HCT116 (cell line): ENCODE data around the gene MRM3. TPM values are rescaled to one million over a fixed set of nuclear protein-coding genes. Genes with fewer than 3 reads are reported as not detected.
"Not testable (repeated sequence)": the region's sequence is repeated elsewhere in the genome, so short reads cannot be mapped to it uniquely, and the experiment has no call there.

Source experiments
- ATAC-seq: fragments of 200-7000 bp; cut with Tn5 transposase; 2 replicates; pipeline ENCODE4 v1.9.1; 2020; ENCODE audit warnings: mild to moderate bottlenecking, moderate library complexity
- BruUV-seq: library from RNA; stranded (reverse); fragments of 400-500 nt; replicated peaks from 2 replicates; lab custom pipeline; 2021; lab: Mats Ljungman, UMichigan
- CTCF ChIA-PET: fragments of 300-600 bp; sonication (Branson Sonifier 250); formaldehyde crosslinking; loops from one replicate; lab custom pipeline; 2021; ENCODE audit warnings: antibody characterized with exemption; lab: Charles Lee
- POLR2A ChIA-PET: fragments of 300-600, 350-600 bp; sonication (Branson Sonifier 250); formaldehyde crosslinking; loops from one replicate; lab custom pipeline; 2021; ENCODE audit warnings: antibody characterized with exemption; lab: Charles Lee
- RAD21 ChIA-PET, 2 experiments: fragments of 300-600 bp; sonication (Branson Sonifier 250); formaldehyde crosslinking; loops; one replicate each; lab custom pipeline; 2023; ENCODE audit warnings: low total read pairs in 2 of 2; ENCODE audit not compliant: uncharacterized antibody in 2 of 2, unreplicated experiment in 2 of 2, low non-redundant PET in 1 of 2; lab: Charles Lee
- DNase-seq: peaks from one replicate; pipeline ENCODE4 v3.0.0-alpha.2; 2010; ENCODE audit warnings: low read depth, low spot score
- H2AFZ ChIP-seq: fragments of 200-600 bp; shearing (Covaris generic), sonication (generic); 2 replicates; pipeline ENCODE4 v1.6.1; 2017; ENCODE audit warnings: low read depth, mixed run types, mixed read lengths, antibody characterized with exemption, low read length; ENCODE audit not compliant: poor library complexity, severe bottlenecking
- H3K27ac ChIP-seq: 2 replicates; pipeline ENCODE4 v1.5.1; 2012; ENCODE audit warnings: low read depth, low read length
- H3K27me3 ChIP-seq: fragments of 200-600 bp; sonication (generic); 2 replicates; pipeline ENCODE4 v1.6.1; 2016; ENCODE audit warnings: mixed run types, low read length, mixed read lengths; ENCODE audit not compliant: insufficient read depth
- H3K36me3 ChIP-seq, 2 experiments: fragments of 200-500 bp in 1 of 2; fragments of 200-600 bp in 1 of 2; sonication (Bioruptor generic) in 1 of 2; sonication (generic) in 1 of 2; 2 replicates each; pipeline versions ENCODE4 v1.5.1 to v1.6.1; 2014 to 2016; ENCODE audit warnings: low read length in 2 of 2, inconsistent platforms in 1 of 2, mixed read lengths in 1 of 2, mixed run types in 1 of 2; ENCODE audit not compliant: insufficient read depth in 2 of 2, control insufficient read depth in 1 of 2
- H3K4me1 ChIP-seq, 2 experiments: fragments of 200-600 bp in 1 of 2; sonication (generic) in 1 of 2; 2 replicates each; pipeline versions ENCODE4 v1.5.1 to v1.6.1; 2012 to 2017; ENCODE audit warnings: low read length in 2 of 2, inconsistent platforms in 1 of 2, mild to moderate bottlenecking in 1 of 2, mixed read lengths in 1 of 2, mixed run types in 1 of 2, moderate library complexity in 1 of 2; ENCODE audit not compliant: insufficient read depth in 2 of 2, control insufficient read depth in 1 of 2
- H3K4me2 ChIP-seq: fragments of 200-600 bp; sonication (generic); 2 replicates; pipeline ENCODE4 v1.6.1; 2017; ENCODE audit warnings: mixed run types, low read length, mixed read lengths
- H3K4me3 ChIP-seq, 2 experiments: fragments of 200-600 bp in 1 of 2; sonication (generic) in 1 of 2; replicated peaks in 1 of 2; 2 replicates each; pipeline ENCODE4 v1.5.1; 2011 to 2016; ENCODE audit warnings: low read length in 2 of 2, control low read depth in 1 of 2, low read depth in 1 of 2, mild to moderate bottlenecking in 1 of 2, mixed read lengths in 1 of 2, mixed run types in 1 of 2
- H3K79me2 ChIP-seq: fragments of 200-600 bp; sonication (generic); 2 replicates; pipeline ENCODE4 v1.6.1; 2017; ENCODE audit warnings: mild to moderate bottlenecking, mixed run types, low read length, moderate library complexity, mixed read lengths; ENCODE audit not compliant: insufficient read depth
- H3K9ac ChIP-seq: fragments of 200-600 bp; sonication (generic); 2 replicates; pipeline ENCODE4 v1.6.1; 2016; ENCODE audit warnings: low read length, mixed read lengths
- H3K9me2 ChIP-seq: fragments of 200-600 bp; sonication (generic), shearing (Covaris generic); 2 replicates; pipeline ENCODE4 v1.6.1; 2017; ENCODE audit warnings: mixed run types, mild to moderate bottlenecking, moderate library complexity; ENCODE audit not compliant: insufficient read depth
- H3K9me3 ChIP-seq, 2 experiments: fragments of 200-500 bp in 1 of 2; fragments of 200-600 bp in 1 of 2; sonication (Bioruptor generic) in 1 of 2; sonication (generic) in 1 of 2; 2 replicates each; pipeline ENCODE4 v1.6.1; 2014 to 2017; ENCODE audit warnings: low read length in 2 of 2, mixed read lengths in 2 of 2, inconsistent platforms in 1 of 2, low read depth in 1 of 2, mild to moderate bottlenecking in 1 of 2, mixed run types in 1 of 2, moderate library complexity in 1 of 2; ENCODE audit not compliant: control insufficient read depth in 1 of 2, insufficient read depth in 1 of 2
- H4K20me1 ChIP-seq: fragments of 200-600 bp; sonication (generic), shearing (Covaris generic); 2 replicates; pipeline ENCODE4 v1.6.1; 2017; ENCODE audit warnings: mixed run types, mild to moderate bottlenecking, moderate library complexity; ENCODE audit not compliant: insufficient read depth
- CEBPB ChIP-seq: IDR thresholded peaks from 2 replicates; pipeline ENCODE4 v1.6.1; 2012; ENCODE audit warnings: low read depth
- FOSL1 ChIP-seq: IDR thresholded peaks from 2 replicates; pipeline ENCODE4 v1.6.1; 2012; ENCODE audit warnings: low read depth
- intact Hi-C: fragments of 100-400 bp; cut with micrococcal nuclease; formaldehyde crosslinking; loops from 2 replicates; pipeline ENCODE4 v1.10.0; 2022
- total RNA-seq: library from RNA; stranded (reverse); gene quantifications from one replicate; pipeline ENCODE4 v1.2.1, GENCODE V29; 2021; ENCODE audit not compliant: unreplicated experiment
- TF ChIP-seq, protein P1 (sequence below): IDR thresholded peaks from 2 replicates; pipeline ENCODE4 v1.6.1; 2012; ENCODE audit warnings: low read depth

MRM3 gene
- total RNA-seq, 1 experiment from 2014 or later, result 32.6 TPM

- TF ChIP-seq, protein P1, sequence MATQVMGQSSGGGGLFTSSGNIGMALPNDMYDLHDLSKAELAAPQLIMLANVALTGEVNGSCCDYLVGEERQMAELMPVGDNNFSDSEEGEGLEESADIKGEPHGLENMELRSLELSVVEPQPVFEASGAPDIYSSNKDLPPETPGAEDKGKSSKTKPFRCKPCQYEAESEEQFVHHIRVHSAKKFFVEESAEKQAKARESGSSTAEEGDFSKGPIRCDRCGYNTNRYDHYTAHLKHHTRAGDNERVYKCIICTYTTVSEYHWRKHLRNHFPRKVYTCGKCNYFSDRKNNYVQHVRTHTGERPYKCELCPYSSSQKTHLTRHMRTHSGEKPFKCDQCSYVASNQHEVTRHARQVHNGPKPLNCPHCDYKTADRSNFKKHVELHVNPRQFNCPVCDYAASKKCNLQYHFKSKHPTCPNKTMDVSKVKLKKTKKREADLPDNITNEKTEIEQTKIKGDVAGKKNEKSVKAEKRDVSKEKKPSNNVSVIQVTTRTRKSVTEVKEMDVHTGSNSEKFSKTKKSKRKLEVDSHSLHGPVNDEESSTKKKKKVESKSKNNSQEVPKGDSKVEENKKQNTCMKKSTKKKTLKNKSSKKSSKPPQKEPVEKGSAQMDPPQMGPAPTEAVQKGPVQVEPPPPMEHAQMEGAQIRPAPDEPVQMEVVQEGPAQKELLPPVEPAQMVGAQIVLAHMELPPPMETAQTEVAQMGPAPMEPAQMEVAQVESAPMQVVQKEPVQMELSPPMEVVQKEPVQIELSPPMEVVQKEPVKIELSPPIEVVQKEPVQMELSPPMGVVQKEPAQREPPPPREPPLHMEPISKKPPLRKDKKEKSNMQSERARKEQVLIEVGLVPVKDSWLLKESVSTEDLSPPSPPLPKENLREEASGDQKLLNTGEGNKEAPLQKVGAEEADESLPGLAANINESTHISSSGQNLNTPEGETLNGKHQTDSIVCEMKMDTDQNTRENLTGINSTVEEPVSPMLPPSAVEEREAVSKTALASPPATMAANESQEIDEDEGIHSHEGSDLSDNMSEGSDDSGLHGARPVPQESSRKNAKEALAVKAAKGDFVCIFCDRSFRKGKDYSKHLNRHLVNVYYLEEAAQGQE, result no peak
- TF ChIP-seq FOSL1, result no peak
- no peak for TF ChIP-seq CEBPB
Measured at GRCh38 chr17:789160-789840, 7.1 kb downstream of the MRM3 start (continued).

- peak; percentile 65 for ATAC-seq
- Histone ChIP-seq H3K36me3 (peaks cover 8 to 34% of the 10 kb centered on the region in 2 experiments; a peak in 3 of 4 replicates), H3K79me2 (peaks cover 36% of the 10 kb centered on the region)
- H4K20me1 ChIP-seq, H3K27me3 ChIP-seq, DNase-seq, H3K4me1 ChIP-seq, H3K9ac ChIP-seq, H3K4me2 ChIP-seq, H3K4me3 ChIP-seq, H3K9me3 ChIP-seq, H3K9me2 ChIP-seq, H2AFZ ChIP-seq, RAD21 ChIA-PET, POLR2A ChIA-PET, H3K27ac ChIP-seq, intact Hi-C loops, BruUV-seq: not testable (repeated sequence)
- CTCF ChIA-PET, result interaction anchor here (1.6 to 2.1 kb wide), 2 partner anchors 191 to 206 kb away, joined by 7 to 8 read pairs; partner anchors contain the start of gene TIMM22
Measured at GRCh38 chr17:789931-790873, 8.0 kb downstream of the MRM3 start.

DNA sequence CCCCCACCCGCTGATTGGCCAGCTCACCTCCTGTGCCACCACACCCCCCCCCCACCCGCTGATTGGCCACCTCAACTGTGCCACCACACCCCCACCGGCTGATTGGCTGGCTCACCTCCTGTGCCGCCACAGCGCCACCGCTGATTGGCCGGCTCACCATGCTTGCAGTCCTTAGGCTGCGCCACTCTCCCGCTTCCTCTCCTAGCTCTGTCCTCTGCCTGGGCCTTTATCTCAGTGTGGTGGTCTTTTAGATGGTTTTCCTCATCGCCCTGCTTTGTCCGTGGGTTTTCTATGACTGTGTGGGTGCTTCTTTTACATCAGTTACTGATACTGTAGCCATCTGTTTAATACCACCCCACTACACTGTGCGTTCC lies 8.7 kb downstream of the MRM3 start:
- POLR2A ChIA-PET, H4K20me1 ChIP-seq, ATAC-seq, H3K4me2 ChIP-seq, RAD21 ChIA-PET, H3K9ac ChIP-seq, H3K9me2 ChIP-seq, DNase-seq, H3K27me3 ChIP-seq, H3K9me3 ChIP-seq, intact Hi-C loops, BruUV-seq, H2AFZ ChIP-seq, H3K4me3 ChIP-seq, H3K27ac ChIP-seq: not testable (repeated sequence)
- CTCF ChIA-PET, result interaction anchor here (1.6 to 2.1 kb wide), 2 partner anchors 190 to 206 kb away, joined by 7 to 8 read pairs; partner anchors contain the start of gene TIMM22
- peaks cover 30% of the 10 kb centered on the region for H3K79me2 ChIP-seq
- peaks cover 0 to 11% of the 10 kb centered on the region in 2 experiments; a peak in 2 of 4 replicates for H3K4me1 ChIP-seq
- H3K36me3 ChIP-seq, result peaks cover 8 to 34% of the 10 kb centered on the region in 2 experiments; a peak in 3 of 4 replicates
